ENCODE results near the gene DIAPH3.

Gene DIAPH3

DNA sequence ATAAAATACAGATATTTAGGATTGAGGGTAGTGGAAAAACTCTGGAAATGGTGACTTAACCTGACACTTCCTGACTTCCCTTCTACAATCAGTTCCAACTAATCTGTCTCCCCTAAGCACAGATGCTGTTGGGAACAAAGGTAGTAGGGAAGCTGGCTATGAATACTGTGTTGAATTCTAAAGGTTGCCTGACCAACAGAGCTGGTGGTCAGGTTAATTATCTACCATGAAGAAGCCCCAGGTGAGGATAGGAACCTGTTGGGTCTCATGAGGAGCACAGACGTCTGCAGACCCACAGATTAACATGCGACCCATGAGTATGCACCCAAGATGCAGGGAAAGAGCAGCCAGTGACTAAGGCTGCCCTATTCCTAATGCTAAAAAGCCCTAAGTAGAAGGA is 172.3 kb downstream of the DIAPH3 start:
- in situ Hi-C loops (cut with HindIII; ENCODE audit: low pct_unique_long_range_greater_than_20kb, low sequenced_read_pairs), result no loop called here
- DNase-seq (ENCODE audit: low read depth in 1 of 2, low spot score in 1 of 2), result no peak
- TF ChIP-seq JUND (IDR thresholded peaks at IDR 0.05; ENCODE audit: low read depth), result no peak

DNA sequence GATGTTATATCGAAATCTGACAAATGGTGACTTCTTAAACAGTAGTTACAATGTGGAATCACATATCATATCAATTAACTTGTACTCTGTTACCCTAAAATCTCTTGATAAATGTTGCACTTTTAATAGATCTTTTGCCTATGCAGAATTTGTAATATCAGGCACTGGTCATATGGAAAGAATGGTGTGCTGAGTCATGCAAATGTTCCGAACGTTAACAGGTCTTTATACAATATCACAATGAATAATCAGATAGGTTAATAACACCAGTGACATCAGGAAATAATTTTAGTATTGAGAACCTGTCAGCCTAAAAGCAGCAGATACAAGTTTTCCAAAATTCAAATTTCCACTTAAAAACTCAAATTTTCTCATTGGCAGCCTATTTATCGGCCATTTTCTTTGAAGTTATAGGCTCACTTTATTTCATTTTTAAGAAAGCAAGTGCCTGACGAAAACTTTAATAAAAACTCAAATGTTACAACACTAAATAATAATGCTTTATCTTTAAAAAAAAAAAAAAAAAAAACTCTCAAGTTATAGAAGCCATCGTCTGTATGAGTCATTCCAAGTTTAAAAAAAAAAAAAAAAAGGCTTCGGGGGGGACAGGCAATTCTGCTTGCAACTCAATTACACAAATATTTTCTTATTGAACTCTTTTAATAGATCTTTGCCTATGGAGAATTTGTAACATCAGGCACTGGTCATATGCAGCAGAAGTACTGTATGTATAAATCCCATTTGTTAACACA is 180.9 kb downstream of the DIAPH3 start:
- DNase-seq (ENCODE audit: low read depth in 1 of 2, low spot score in 1 of 2), result no peak
- in situ Hi-C loops (cut with HindIII; ENCODE audit: low pct_unique_long_range_greater_than_20kb, low sequenced_read_pairs), result no loop called here
- no peak for TF ChIP-seq JUND (IDR thresholded peaks at IDR 0.05; ENCODE audit: low read depth)

DNA sequence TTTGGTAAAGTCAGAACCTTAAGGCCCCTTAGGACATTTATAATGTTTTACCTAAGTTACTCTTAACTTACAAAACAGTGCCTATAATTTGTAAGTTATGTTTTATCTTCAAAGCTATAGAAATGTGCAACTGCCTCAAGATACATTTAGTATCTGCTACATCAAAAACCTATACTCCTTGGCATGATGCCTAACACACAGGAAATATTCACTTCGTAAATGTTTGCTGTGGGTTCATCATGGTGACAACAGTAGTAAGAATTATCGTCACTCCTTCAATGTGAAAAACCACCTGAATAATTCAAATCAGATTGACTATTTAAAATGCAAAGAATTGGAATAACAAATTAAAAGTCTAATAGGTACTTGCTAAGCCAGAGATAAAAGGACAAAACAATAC is 184.1 kb downstream of the DIAPH3 start:
- in situ Hi-C loops (cut with HindIII; ENCODE audit: low pct_unique_long_range_greater_than_20kb, low sequenced_read_pairs), result no loop called here
- DNase-seq (ENCODE audit: low read depth in 1 of 2, low spot score in 1 of 2), result no peak
- no peak for TF ChIP-seq JUND (IDR thresholded peaks at IDR 0.05; ENCODE audit: low read depth)

DNA sequence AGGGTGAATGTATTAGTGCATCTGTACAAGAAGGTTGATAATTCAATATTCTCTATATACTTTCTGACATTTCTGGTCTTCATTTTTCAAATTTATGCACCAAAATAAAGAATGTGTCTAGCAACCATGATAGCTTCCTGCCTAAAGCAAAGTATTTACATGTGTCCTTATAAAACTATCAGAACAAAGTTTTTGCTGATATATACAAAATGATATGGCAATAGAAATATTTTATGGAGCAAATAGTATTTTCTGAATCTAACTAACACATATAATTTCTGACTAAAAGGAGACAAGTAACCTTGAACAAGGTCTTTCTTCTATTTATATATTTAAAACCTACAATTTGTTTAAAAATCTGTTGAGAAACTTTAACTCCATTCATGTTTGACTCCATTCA is 184.9 kb downstream of the DIAPH3 start:
- in situ Hi-C loops (cut with HindIII; ENCODE audit: low pct_unique_long_range_greater_than_20kb, low sequenced_read_pairs), result no loop called here
- no peak for TF ChIP-seq JUND (IDR thresholded peaks at IDR 0.05; ENCODE audit: low read depth)
- no peak for DNase-seq (ENCODE audit: low read depth in 1 of 2, low spot score in 1 of 2)

DNA sequence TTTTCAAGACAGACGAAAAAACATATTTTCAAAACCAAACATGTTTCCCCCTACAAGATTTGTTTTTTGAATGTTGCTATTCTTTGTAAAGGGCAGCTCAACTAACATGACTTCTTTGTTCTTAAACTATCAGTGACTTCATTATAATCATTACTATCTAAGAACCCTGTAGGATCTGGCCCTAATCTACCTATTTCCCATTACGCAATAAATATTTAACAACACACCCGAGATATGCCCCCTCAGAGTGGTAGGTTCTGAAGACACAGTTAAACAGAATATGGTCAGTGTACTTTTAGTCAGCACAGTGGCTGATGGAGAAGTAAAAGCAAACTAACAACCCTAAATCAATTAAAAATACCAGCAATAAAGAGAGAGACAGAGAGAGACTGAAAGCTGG is 186.9 kb downstream of the DIAPH3 start:
- no peak for DNase-seq (ENCODE audit: low read depth in 1 of 2, low spot score in 1 of 2)
- in situ Hi-C loops (cut with HindIII; ENCODE audit: low pct_unique_long_range_greater_than_20kb, low sequenced_read_pairs), result no loop called here
- TF ChIP-seq JUND (IDR thresholded peaks at IDR 0.05; ENCODE audit: low read depth), result no peak

DNA sequence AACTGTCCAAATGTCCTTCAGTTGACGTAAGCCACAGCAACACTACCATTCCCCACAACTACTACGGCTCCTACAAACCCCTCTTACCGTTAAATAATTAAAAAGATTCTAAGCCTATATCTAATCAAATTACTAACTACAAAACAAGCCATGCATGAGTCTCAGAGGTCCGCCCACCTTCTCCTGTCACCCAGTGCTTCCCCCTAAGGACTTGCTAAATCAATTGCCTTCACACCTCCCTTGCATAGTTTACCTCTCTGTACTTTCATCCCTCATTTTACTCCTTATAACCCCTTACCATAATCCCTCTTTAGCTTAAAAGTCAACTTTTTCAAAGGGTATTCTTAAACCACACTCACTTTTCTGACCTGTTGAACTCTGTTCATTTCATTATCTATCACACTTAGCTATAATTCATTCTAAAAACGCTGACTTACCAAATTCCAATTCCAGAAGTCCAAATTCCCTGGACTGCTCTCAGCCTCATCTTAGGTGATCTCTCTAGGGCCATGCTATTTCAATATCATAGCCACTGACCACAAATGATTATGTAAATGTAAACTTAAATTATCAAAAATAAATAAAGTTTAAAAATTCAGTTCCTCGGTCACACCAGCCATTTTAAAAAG is 187.8 kb downstream of the DIAPH3 start:
- in situ Hi-C loops (cut with HindIII; ENCODE audit: low pct_unique_long_range_greater_than_20kb, low sequenced_read_pairs), result no loop called here

DNA sequence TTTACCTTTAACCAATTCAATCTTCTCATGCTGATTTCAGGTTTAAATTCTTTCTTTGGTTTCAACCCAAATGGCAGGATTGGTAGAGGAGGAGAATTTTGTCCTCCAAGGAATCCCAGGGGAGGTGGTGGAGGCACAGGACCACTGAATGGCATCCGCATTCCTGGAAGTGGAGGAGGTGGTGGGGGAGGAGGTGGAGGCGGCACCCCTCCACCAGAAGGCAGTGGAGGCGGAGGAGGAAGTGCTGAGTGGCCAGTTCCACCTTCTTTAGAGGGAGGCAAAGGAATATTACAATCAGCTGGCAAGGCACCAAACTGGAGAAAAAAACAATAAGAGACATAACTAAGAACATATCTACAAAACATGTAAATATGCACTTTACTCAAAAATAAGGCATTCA is 192.9 kb downstream of the DIAPH3 start:
- in situ Hi-C loops (cut with HindIII; ENCODE audit: low pct_unique_long_range_greater_than_20kb, low sequenced_read_pairs), result no loop called here
- DNase-seq (ENCODE audit: low read depth in 1 of 2, low spot score in 1 of 2), result no peak
- TF ChIP-seq JUND (IDR thresholded peaks at IDR 0.05; ENCODE audit: low read depth), result no peak

More for the DNA sequence above, 187.8 kb downstream of the DIAPH3 start:
- TF ChIP-seq JUND (IDR thresholded peaks at IDR 0.05; ENCODE audit: low read depth), result no peak
- no peak for DNase-seq (ENCODE audit: low read depth in 1 of 2, low spot score in 1 of 2)

DNA sequence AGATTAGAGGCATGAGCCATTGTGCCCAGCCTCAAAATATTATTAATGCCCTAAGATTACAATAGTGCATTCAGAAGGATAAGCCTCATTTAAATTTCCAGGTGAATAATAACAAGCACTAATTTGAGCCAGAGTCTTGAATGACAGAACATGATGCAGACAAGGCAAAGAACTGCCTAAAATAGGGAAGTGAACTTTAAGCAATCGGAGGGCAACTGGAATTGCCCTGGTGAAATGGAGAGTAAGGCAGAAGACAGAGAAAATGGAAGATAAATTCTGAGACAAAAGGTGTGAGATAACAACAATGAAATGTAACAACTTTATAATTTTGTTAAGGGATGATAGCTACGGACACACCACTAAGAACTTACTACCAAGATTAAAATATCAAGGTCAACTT is 199.9 kb downstream of the DIAPH3 start:
- TF ChIP-seq JUND (IDR thresholded peaks at IDR 0.05; ENCODE audit: low read depth), result no peak
- no peak for DNase-seq (ENCODE audit: low read depth in 1 of 2, low spot score in 1 of 2)
- in situ Hi-C loops (cut with HindIII; ENCODE audit: low pct_unique_long_range_greater_than_20kb, low sequenced_read_pairs), result no loop called here

DNA sequence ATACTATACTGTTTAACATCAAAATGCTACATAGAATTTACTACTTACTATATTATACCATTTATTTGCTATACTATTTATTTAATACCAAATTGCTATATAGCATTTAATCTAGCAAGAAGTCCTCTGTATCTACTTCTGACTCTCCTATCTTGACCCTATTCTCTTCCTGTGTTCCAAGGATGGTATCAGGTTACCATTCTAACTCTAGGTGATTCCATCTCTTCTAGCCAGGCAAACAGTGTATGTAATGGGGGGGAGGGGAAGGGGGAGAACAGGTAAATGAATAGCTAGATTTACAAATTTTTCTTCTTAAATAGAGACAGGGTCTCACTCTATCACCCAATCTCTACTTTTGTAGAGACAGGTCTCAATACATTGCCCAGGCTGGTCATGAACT is 200.3 kb downstream of the DIAPH3 start:
- DNase-seq (ENCODE audit: low read depth in 1 of 2, low spot score in 1 of 2), result no peak
- no peak for TF ChIP-seq JUND (IDR thresholded peaks at IDR 0.05; ENCODE audit: low read depth)
- in situ Hi-C loops (cut with HindIII; ENCODE audit: low pct_unique_long_range_greater_than_20kb, low sequenced_read_pairs), result no loop called here

DNA sequence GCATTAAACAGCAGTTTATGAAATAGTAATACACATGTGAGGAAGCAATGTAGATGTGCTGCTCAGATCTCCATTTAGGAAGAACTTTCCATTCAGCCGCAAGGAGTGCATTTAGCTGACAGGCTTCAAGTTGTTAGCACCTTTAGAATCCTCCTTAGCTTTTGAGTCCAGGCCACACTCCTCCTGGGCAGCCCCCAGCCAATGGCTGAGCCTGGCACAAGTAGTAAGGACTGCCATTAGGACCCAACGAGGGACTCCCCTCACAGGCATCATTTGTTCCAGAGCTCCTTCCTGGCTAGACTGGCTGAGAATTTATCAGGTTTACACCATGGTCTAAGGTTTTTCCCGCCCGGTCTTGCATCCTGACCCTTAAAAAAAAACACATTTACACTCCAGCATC is 201.4 kb downstream of the DIAPH3 start:
- in situ Hi-C loops (cut with HindIII; ENCODE audit: low pct_unique_long_range_greater_than_20kb, low sequenced_read_pairs), result no loop called here
- no peak for TF ChIP-seq JUND (IDR thresholded peaks at IDR 0.05; ENCODE audit: low read depth)

DNA sequence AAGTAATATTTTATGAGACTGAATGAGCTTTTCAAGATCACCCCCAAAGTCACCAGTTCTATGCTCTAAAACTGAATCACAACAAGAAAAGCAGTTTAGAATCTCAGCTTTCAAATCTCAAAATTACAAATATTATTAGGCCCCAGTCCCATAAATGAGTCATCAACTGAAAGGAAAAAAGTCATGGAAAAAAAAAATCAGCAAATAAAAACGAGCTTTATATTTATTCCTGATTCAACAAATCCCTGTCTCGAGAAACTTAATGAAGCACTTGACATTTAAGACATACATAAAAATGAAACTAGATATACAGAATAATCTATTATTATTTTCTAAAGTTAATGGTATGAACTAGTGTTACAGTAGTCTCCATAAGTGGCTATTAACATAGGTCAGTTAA is 203.0 kb downstream of the DIAPH3 start:
- in situ Hi-C loops (cut with HindIII; ENCODE audit: low pct_unique_long_range_greater_than_20kb, low sequenced_read_pairs), result no loop called here

More for the DNA sequence above, 201.4 kb downstream of the DIAPH3 start:
- DNase-seq (ENCODE audit: low read depth in 1 of 2, low spot score in 1 of 2), result no peak

DNA sequence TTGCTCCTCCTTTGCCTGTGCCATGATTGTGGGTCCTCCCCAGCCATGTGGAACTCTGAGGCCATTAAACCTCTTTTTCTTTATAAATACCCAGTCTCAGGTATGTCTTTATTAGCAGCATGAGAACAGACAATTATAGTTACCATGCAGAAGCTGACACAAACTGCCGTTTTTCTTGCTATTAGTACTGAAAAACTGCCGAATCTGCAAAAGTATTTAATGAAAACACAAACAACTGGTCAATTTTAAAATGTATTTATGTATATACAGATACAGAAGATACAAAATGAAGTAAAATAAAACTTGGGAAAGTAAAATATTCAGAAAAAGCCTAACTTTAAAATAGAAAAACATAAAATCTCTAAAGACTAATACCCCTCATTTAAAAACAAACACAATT is 206.3 kb downstream of the DIAPH3 start:
- in situ Hi-C loops (cut with HindIII; ENCODE audit: low pct_unique_long_range_greater_than_20kb, low sequenced_read_pairs), result no loop called here
- TF ChIP-seq JUND (IDR thresholded peaks at IDR 0.05; ENCODE audit: low read depth), result no peak

More for the DNA sequence above, 203.0 kb downstream of the DIAPH3 start:
- no peak for TF ChIP-seq JUND (IDR thresholded peaks at IDR 0.05; ENCODE audit: low read depth)
- DNase-seq (ENCODE audit: low read depth in 1 of 2, low spot score in 1 of 2), result no peak

DNA sequence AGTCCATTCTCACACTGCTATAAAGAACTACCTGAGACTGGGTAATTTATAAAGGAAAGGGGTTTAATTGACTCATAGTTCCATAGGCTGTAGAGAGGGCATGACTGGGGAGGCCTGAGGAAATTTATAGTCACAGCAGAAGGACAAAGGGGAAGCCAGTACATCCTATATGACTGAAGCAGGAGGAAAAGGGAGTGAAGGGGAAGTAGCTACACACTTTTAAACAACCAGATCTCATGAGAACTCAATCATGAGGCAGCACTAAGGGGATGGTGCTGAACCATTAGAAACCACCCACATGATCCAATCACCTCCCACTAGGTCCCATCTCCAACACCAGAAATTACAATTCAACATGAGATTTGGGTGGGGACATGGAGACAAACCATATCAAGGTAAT is 209.1 kb downstream of the DIAPH3 start:
- in situ Hi-C loops (cut with HindIII; ENCODE audit: low pct_unique_long_range_greater_than_20kb, low sequenced_read_pairs), result no loop called here
- no peak for TF ChIP-seq JUND (IDR thresholded peaks at IDR 0.05; ENCODE audit: low read depth)
- no peak for DNase-seq (ENCODE audit: low read depth in 1 of 2, low spot score in 1 of 2)

More for the DNA sequence above, 206.3 kb downstream of the DIAPH3 start:
- DNase-seq (ENCODE audit: low read depth in 1 of 2, low spot score in 1 of 2), result no peak

All from T47D (cell line).